ENCODE data around the gene AAK1. TPM values are rescaled to one million over a fixed set of nuclear protein-coding genes. Genes with fewer than 3 reads are reported as not detected.

AAK1 gene
- total and polyA plus RNA-seq, 10 of the 15 experiments (the other 5 are each of a cell fraction or from before 2014, with no cell fraction given) = 2.9 to 41.4 (median 17.5) TPM

DNA sequence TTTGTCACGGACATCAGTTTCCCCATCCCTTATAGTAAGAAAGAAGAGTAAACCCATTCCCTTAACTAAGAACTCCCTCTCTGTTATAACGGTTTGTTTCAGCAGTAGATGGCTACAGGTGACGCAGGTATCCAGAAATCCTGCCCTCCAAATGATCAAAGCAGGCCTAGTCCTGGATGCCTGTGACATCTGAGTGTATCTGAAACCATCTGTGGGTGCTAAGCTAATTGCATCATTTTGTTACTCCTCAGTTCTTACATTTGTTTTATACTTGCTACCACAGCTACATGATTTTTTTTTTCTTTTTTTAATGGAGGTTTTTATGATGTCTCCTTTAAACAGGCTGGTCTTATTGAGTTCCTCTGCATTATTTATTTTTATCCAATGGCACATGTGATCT lies 55.1 kb downstream of the AAK1 start:
- H2AFZ ChIP-seq (ENCODE audit: control insufficient read depth, low read depth, low read length) = no peak overlapping the region
- no TSS peak for BruUV-seq (replicated peaks)
- CTCF ChIA-PET = interaction anchor here (0.6 to 13.7 kb wide), 5 partner anchors 11 to 136 kb away, joined by 3 to 144 read pairs (median 3); no protein-coding TSS in a partner anchor
- ATAC-seq (no peak), FAIRE-seq (no peak), DNase-seq (ENCODE audit: low read depth, low spot score) (no peak)
- H3K27ac ChIP-seq (ENCODE audit: control insufficient read depth, insufficient read depth) = no peak overlapping the region
- peaks cover 9% of the 10 kb centered on the region for H3K79me2 ChIP-seq (ENCODE audit: control insufficient read depth, insufficient read depth, low read length)
- TF ChIP-seq DPF2 (IDR thresholded peaks at IDR 0.05) (no peak), SMC3 (IDR thresholded peaks at IDR 0.05; ENCODE audit: borderline replicate concordance, low read length) (no peak), PAX5 (IDR thresholded peaks at IDR 0.05; ENCODE audit: borderline replicate concordance, low read depth, low read length) (no peak), EP300 (IDR thresholded peaks at IDR 0.05; ENCODE audit: borderline replicate concordance in 1 of 2, control insufficient read depth in 1 of 2, low read depth in 2 of 2, low read length in 2 of 2) (no peak), MYC (IDR thresholded peaks at IDR 0.05; ENCODE audit: insufficient read depth, insufficient read length, insufficient replicate concordance, low read length, severe bottlenecking) (no peak)
- TF ChIP-seq, protein P1, sequence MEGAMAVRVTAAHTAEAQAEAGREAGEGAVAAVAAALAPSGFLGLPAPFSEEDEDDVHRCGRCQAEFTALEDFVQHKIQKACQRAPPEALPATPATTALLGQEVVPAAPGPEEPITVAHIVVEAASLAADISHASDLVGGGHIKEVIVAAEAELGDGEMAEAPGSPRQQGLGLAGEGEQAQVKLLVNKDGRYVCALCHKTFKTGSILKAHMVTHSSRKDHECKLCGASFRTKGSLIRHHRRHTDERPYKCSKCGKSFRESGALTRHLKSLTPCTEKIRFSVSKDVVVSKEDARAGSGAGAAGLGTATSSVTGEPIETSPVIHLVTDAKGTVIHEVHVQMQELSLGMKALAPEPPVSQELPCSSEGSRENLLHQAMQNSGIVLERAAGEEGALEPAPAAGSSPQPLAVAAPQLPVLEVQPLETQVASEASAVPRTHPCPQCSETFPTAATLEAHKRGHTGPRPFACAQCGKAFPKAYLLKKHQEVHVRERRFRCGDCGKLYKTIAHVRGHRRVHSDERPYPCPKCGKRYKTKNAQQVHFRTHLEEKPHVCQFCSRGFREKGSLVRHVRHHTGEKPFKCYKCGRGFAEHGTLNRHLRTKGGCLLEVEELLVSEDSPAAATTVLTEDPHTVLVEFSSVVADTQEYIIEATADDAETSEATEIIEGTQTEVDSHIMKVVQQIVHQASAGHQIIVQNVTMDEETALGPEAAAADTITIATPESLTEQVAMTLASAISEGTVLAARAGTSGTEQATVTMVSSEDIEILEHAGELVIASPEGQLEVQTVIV (IDR thresholded peaks at IDR 0.05; ENCODE audit: borderline replicate concordance, partially characterized antibody) = no peak
- no peaks in the 10 kb centered on the region for H4K20me1 ChIP-seq (ENCODE audit: control insufficient read depth, insufficient read depth)
- H3K27me3 ChIP-seq (replicated peaks in 1 of 2; ENCODE audit: control insufficient read depth in 2 of 2, insufficient read depth in 2 of 2, low read length in 1 of 2) = no peaks in the 10 kb centered on the region
- 82% methylated on average over 3 of the region's 3 CpGs for WGBS (ENCODE audit: insufficient coverage, insufficient replicate concordance, low lambda C conversion rate, missing lambda C conversion rate)
- RAD21 ChIA-PET (ENCODE audit: unreplicated experiment) = interaction anchor here (1.0 kb wide), 1 partner anchor 20 kb away, joined by 3 read pairs; no protein-coding TSS in a partner anchor
- peaks cover 16% of the 10 kb centered on the region; the same call in 1 of the 2 replicates for H3K4me1 ChIP-seq (ENCODE audit: control insufficient read depth, insufficient read depth, low read length)
- H3K4me2 ChIP-seq (ENCODE audit: control insufficient read depth, insufficient read depth) = no peak overlapping the region
- in situ Hi-C loops (cut with MboI) = no loop called here
- no peaks in the 10 kb centered on the region for H3K36me3 ChIP-seq (ENCODE audit: control insufficient read depth in 2 of 2, insufficient read depth in 2 of 2, low read length in 1 of 2)
- H3K4me3 ChIP-seq = no peak overlapping the region
- SMC1A ChIA-PET (ENCODE audit: uncharacterized antibody, unreplicated experiment) = interaction anchor here (1.2 to 1.8 kb wide), 2 partner anchors 11 to 14 kb away, joined by 4 to 5 read pairs; no protein-coding TSS in a partner anchor
- H3K9ac ChIP-seq (ENCODE audit: control insufficient read depth, insufficient read depth, low read length) = no peak overlapping the region
- H3K9me3 ChIP-seq (replicated peaks; ENCODE audit: control insufficient read depth, insufficient read depth, low read length) = no peaks in the 10 kb centered on the region
- intact Hi-C loops (cut with micrococcal nuclease; ENCODE audit: unreplicated experiment) = no loop called here
- POLR2A ChIA-PET = interaction anchor here (0.5 to 1.2 kb wide), 4 partner anchors 16 to 133 kb away, joined by 3 to 6 read pairs (median 4); no protein-coding TSS in a partner anchor

Data from GM12878 (cell line).